ENCODE measurements around the gene CYGB. TPM values are rescaled to one million over a fixed set of nuclear protein-coding genes. Genes with fewer than 3 reads are reported as not detected.

CYGB gene
- total and polyA plus RNA-seq, 9 of the 15 experiments (the other 6 are each of a cell fraction or from before 2014, with no cell fraction given), result 0.08 to 0.95 (median 0.18) TPM; not detected in 5

DNA sequence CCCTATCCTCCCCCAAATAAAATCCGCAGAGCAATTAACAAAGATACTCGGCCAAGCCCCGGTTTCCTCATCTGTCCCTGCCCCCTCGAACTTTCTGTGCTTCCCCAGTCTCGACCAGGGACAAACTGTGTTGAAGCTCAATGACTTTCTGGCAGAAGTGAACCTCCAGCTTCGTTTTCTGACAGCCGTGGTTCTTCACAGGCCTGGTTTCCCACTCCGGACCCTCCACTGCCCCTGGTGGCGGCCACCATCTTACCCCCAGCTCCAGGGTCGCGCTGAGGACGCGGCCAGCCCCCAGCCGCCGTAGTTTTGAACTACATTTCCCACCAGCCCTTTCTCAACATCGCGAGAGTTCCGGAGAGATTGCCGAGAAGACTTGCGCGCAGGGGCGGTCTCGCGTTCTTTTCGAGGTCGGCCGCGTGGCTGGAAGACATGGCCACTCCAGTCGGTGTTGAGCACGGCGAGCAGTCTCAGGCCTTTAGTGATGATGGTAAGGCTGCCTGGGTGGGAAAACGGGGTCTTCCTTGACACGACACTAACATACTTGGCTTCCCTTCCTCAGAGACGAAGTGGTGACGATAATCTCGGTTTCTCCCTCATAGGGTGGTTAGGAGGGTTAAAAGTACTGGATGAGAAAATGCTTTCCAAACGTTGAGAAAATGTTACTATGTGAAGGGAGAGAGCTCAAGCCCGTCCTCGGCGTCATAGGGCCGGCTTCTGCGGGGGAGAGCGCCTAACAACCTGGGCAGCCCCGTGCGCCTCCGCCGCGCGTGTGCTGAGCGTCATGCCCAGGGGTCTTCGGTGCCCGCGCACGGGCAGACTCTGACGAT, 20.1 kb upstream of the CYGB start (continued):
- TF ChIP-seq ADNP (tag; IDR thresholded peaks at IDR 0.05) (no peak), ZNF224 (CRISPR knock-in tag; IDR thresholded peaks at IDR 0.05) (0 out of 2 replicates have a peak, but pooled peaks have one; percentile 42), FOXM1 (IDR thresholded peaks at IDR 0.05; ENCODE audit: low read depth) (no peak), FOXM1 (CRISPR knock-in tag; IDR thresholded peaks at IDR 0.05; ENCODE audit: low read depth) (0 out of 2 replicates have a peak, but pooled peaks have one; percentile 11), ZNF23 (CRISPR knock-in tag; IDR thresholded peaks at IDR 0.05) (no peak), NR3C1 (CRISPR knock-in tag; IDR thresholded peaks at IDR 0.05) (no peak), ETV1 (tag; conservative IDR thresholded peaks at IDR 0.05; ENCODE audit: low read depth) (no peak), RREB1 (CRISPR knock-in tag; IDR thresholded peaks at IDR 0.05) (no peak), SREBF1 (IDR thresholded peaks at IDR 0.05; ENCODE audit: borderline replicate concordance, low read depth, low read length) (0 out of 2 replicates have a peak, but pooled peaks have one; percentile 53), DNMT1 (IDR thresholded peaks at IDR 0.05) (peak; percentile 81; the same call in 1 of the 2 replicates), SIN3B (IDR thresholded peaks at IDR 0.05; ENCODE audit: low read depth) (peak; percentile 71), EZH2 (IDR thresholded peaks at IDR 0.05; ENCODE audit: borderline replicate concordance, low read depth, low read length) (no peak), E2F8 (IDR thresholded peaks at IDR 0.05; ENCODE audit: low read depth, partially characterized antibody) (peak; percentile 23), TEAD1 (CRISPR knock-in tag; IDR thresholded peaks at IDR 0.05) (peak; percentile 3 to 63; a peak in 1 of 4 replicates), HDAC8 (tag; IDR thresholded peaks at IDR 0.05) (0 out of 2 replicates have a peak, but pooled peaks have one; percentile 42), SOX6 (IDR thresholded peaks at IDR 0.05) (no peak)
- TF ChIP-seq, protein P1, sequence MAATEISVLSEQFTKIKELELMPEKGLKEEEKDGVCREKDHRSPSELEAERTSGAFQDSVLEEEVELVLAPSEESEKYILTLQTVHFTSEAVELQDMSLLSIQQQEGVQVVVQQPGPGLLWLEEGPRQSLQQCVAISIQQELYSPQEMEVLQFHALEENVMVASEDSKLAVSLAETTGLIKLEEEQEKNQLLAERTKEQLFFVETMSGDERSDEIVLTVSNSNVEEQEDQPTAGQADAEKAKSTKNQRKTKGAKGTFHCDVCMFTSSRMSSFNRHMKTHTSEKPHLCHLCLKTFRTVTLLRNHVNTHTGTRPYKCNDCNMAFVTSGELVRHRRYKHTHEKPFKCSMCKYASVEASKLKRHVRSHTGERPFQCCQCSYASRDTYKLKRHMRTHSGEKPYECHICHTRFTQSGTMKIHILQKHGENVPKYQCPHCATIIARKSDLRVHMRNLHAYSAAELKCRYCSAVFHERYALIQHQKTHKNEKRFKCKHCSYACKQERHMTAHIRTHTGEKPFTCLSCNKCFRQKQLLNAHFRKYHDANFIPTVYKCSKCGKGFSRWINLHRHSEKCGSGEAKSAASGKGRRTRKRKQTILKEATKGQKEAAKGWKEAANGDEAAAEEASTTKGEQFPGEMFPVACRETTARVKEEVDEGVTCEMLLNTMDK (IDR thresholded peaks at IDR 0.05; ENCODE audit: borderline replicate concordance, insufficient read depth, low read depth, low read length, poor library complexity, severe bottlenecking), result no peak

All from K562 (cell line).